ENCODE data around the gene LCNL1. TPM values are rescaled to one million over a fixed set of nuclear protein-coding genes. Genes with fewer than 3 reads are reported as not detected.

LCNL1 gene
- total and polyA plus RNA-seq, 2 experiments from 2014 or later = 0.13 to 0.47 TPM

- no peak for DNase-seq (ENCODE audit: low spot score)
- H3K27ac ChIP-seq = no peak overlapping the region
- TF ChIP-seq EZH2phosphoT487 (IDR thresholded peaks at IDR 0.05; ENCODE audit: low read depth, severe bottlenecking, unreplicated experiment) (no peak), EZH2 (IDR thresholded peaks at IDR 0.05; ENCODE audit: borderline replicate concordance) (no peak), CTCF (IDR thresholded peaks at IDR 0.05; ENCODE audit: poor library complexity) (no peak)
- H3K9me2 ChIP-seq (replicated peaks; ENCODE audit: insufficient read depth) = no peaks in the 10 kb centered on the region
- no peak overlapping the region for H3K4me2 ChIP-seq
- no peaks in the 10 kb centered on the region for H4K20me1 ChIP-seq (ENCODE audit: insufficient read depth, poor library complexity, severe bottlenecking)
- H3K4me3 ChIP-seq = no peak overlapping the region
- no peaks in the 10 kb centered on the region for H3K4me1 ChIP-seq (ENCODE audit: insufficient read depth)
- H3K27me3 ChIP-seq = no peaks in the 10 kb centered on the region
- no peaks in the 10 kb centered on the region for H3K36me3 ChIP-seq (replicated peaks; ENCODE audit: insufficient read depth, low read depth)
- 94% methylated on average over 16 of the region's 25 CpGs for WGBS (ENCODE audit: low lambda C conversion rate, missing lambda C conversion rate)
- peaks cover 3% of the 10 kb centered on the region for H3K79me2 ChIP-seq
- H2AFZ ChIP-seq = no peak overlapping the region
- H3K9me3 ChIP-seq (ENCODE audit: low read depth) = no peaks in the 10 kb centered on the region
These were observed 28.3 kb upstream of the LCNL1 start for GRCh38 chr9:136954270-136955083.

GRCh38 chr9:136955202-136955942 is 27.4 kb upstream of the LCNL1 start:
- DNase-seq (ENCODE audit: low spot score) = no peak
- H3K9me3 ChIP-seq (ENCODE audit: low read depth) = no peaks in the 10 kb centered on the region
- peaks cover 3% of the 10 kb centered on the region for H3K79me2 ChIP-seq
- no peaks in the 10 kb centered on the region for H4K20me1 ChIP-seq (ENCODE audit: insufficient read depth, poor library complexity, severe bottlenecking)
- no peaks in the 10 kb centered on the region for H3K4me1 ChIP-seq (ENCODE audit: insufficient read depth)
- H3K9me2 ChIP-seq (replicated peaks; ENCODE audit: insufficient read depth) = no peaks in the 10 kb centered on the region
- H3K27me3 ChIP-seq = no peaks in the 10 kb centered on the region
- 88% methylated on average over 14 of the region's 14 CpGs for WGBS (ENCODE audit: low lambda C conversion rate, missing lambda C conversion rate)
- no peak overlapping the region for H2AFZ ChIP-seq
- no peak overlapping the region for H3K4me3 ChIP-seq
- no peak for TF ChIP-seq EZH2phosphoT487 (IDR thresholded peaks at IDR 0.05; ENCODE audit: low read depth, severe bottlenecking, unreplicated experiment)
- no peak overlapping the region for H3K4me2 ChIP-seq
- H3K36me3 ChIP-seq (replicated peaks; ENCODE audit: insufficient read depth, low read depth) = no peaks in the 10 kb centered on the region
- H3K27ac ChIP-seq = no peak overlapping the region

- Histone ChIP-seq H3K4me3 (no peak overlapping the region), H3K9me3 (ENCODE audit: low read depth) (no peaks in the 10 kb centered on the region), H3K36me3 (replicated peaks; ENCODE audit: insufficient read depth, low read depth) (no peaks in the 10 kb centered on the region), H3K9me2 (replicated peaks; ENCODE audit: insufficient read depth) (no peaks in the 10 kb centered on the region), H2AFZ (no peak overlapping the region), H3K4me2 (no peak overlapping the region), H3K27me3 (no peaks in the 10 kb centered on the region), H3K4me1 (ENCODE audit: insufficient read depth) (no peaks in the 10 kb centered on the region), H3K27ac (no peak overlapping the region), H4K20me1 (ENCODE audit: insufficient read depth, poor library complexity, severe bottlenecking) (no peaks in the 10 kb centered on the region), H3K79me2 (peaks cover 2% of the 10 kb centered on the region)
- DNase-seq (ENCODE audit: low spot score) = no peak
- no peak for TF ChIP-seq EZH2 (IDR thresholded peaks at IDR 0.05; ENCODE audit: borderline replicate concordance)
- TF ChIP-seq EZH2phosphoT487 (IDR thresholded peaks at IDR 0.05; ENCODE audit: low read depth, severe bottlenecking, unreplicated experiment) = no peak
- 94% methylated on average over 9 of the region's 9 CpGs for WGBS (ENCODE audit: low lambda C conversion rate, missing lambda C conversion rate)
These were observed 26.9 kb upstream of the LCNL1 start for GRCh38 chr9:136955943-136956335.

GRCh38 chr9:136956604-136957003 is 26.2 kb upstream of the LCNL1 start:
- H3K79me2 ChIP-seq = no peaks in the 10 kb centered on the region
- no peak overlapping the region for H2AFZ ChIP-seq
- no peak overlapping the region for H3K27ac ChIP-seq
- WGBS (ENCODE audit: low lambda C conversion rate, missing lambda C conversion rate) = 90% methylated on average over 4 of the region's 4 CpGs
- H4K20me1 ChIP-seq (ENCODE audit: insufficient read depth, poor library complexity, severe bottlenecking) = no peaks in the 10 kb centered on the region
- no peak for DNase-seq (ENCODE audit: low spot score)
- no peak for TF ChIP-seq EZH2 (IDR thresholded peaks at IDR 0.05; ENCODE audit: borderline replicate concordance)
- TF ChIP-seq EZH2phosphoT487 (IDR thresholded peaks at IDR 0.05; ENCODE audit: low read depth, severe bottlenecking, unreplicated experiment) = no peak
- TF ChIP-seq CTCF (IDR thresholded peaks at IDR 0.05; ENCODE audit: poor library complexity) = no peak
- H3K4me1 ChIP-seq (ENCODE audit: insufficient read depth) = no peaks in the 10 kb centered on the region
- H3K36me3 ChIP-seq (replicated peaks; ENCODE audit: insufficient read depth, low read depth) = no peaks in the 10 kb centered on the region
- H3K27me3 ChIP-seq = no peaks in the 10 kb centered on the region
- no peaks in the 10 kb centered on the region for H3K9me3 ChIP-seq (ENCODE audit: low read depth)
- no peaks in the 10 kb centered on the region for H3K9me2 ChIP-seq (replicated peaks; ENCODE audit: insufficient read depth)
- H3K4me3 ChIP-seq = no peak overlapping the region
- no peak overlapping the region for H3K4me2 ChIP-seq

Data from hepatocyte (in vitro differentiated cells).